Endothelial cell of umbilical vein (primary cell): ENCODE results near the gene GEMIN5.

Experiments
- EZH2 ChIP-seq: IDR thresholded peaks from 2 replicates; pipeline ENCODE4 v1.6.1; 2012; ENCODE audit warnings: borderline replicate concordance, low read depth, mild to moderate bottlenecking, moderate library complexity, low read length, inconsistent platforms; ENCODE audit not compliant: severe bottlenecking
- FOS ChIP-seq: IDR thresholded peaks from 2 replicates; pipeline ENCODE4 v1.6.1; 2011; ENCODE audit warnings: mild to moderate bottlenecking, low read length, moderate library complexity, borderline replicate concordance; ENCODE audit not compliant: insufficient read depth
- GATA2 ChIP-seq: IDR thresholded peaks from 2 replicates; pipeline ENCODE4 v1.7.0; 2011; ENCODE audit warnings: low read depth, mild to moderate bottlenecking, moderate library complexity, mixed read lengths, low read length; ENCODE audit not compliant: insufficient read length, insufficient read depth
- JUN ChIP-seq: IDR thresholded peaks from 2 replicates; pipeline ENCODE4 v1.6.1; 2011; ENCODE audit warnings: borderline replicate concordance, low read depth; ENCODE audit not compliant: insufficient read length, insufficient read depth
- MYC ChIP-seq: IDR thresholded peaks from one replicate; pipeline ENCODE4 v1.6.1; 2011; ENCODE audit warnings: mild to moderate bottlenecking, low read depth, low read length
- POLR2A ChIP-seq: IDR thresholded peaks from 2 replicates; pipeline ENCODE4 v1.6.1; 2012; ENCODE audit warnings: low read depth, mild to moderate bottlenecking, control low read depth, low read length
- POLR2AphosphoS5 ChIP-seq: IDR thresholded peaks from 2 replicates; pipeline ENCODE4 v1.6.1; 2012; ENCODE audit warnings: low read depth, mild to moderate bottlenecking, control low read depth, low read length, moderate library complexity; ENCODE audit not compliant: insufficient read depth
- TF ChIP-seq, protein P1 (sequence below), 2 donors: IDR thresholded peaks; 1 replicate in 1 of 2; 2 replicates in 1 of 2; pipeline ENCODE4 v1.5.1; 2011; ENCODE audit warnings: low read length in 2 of 2, mild to moderate bottlenecking in 2 of 2, moderate library complexity in 2 of 2, control low read depth in 1 of 2, inconsistent platforms in 1 of 2, low read depth in 1 of 2; ENCODE audit not compliant: insufficient read depth in 1 of 2; ENCODE audit errors: extremely low read depth in 1 of 2
- TF ChIP-seq, protein P2 (sequence below): IDR thresholded peaks from 2 replicates; pipeline ENCODE4 v1.6.1; 2011; ENCODE audit not compliant: insufficient read depth, insufficient read length

DNA sequence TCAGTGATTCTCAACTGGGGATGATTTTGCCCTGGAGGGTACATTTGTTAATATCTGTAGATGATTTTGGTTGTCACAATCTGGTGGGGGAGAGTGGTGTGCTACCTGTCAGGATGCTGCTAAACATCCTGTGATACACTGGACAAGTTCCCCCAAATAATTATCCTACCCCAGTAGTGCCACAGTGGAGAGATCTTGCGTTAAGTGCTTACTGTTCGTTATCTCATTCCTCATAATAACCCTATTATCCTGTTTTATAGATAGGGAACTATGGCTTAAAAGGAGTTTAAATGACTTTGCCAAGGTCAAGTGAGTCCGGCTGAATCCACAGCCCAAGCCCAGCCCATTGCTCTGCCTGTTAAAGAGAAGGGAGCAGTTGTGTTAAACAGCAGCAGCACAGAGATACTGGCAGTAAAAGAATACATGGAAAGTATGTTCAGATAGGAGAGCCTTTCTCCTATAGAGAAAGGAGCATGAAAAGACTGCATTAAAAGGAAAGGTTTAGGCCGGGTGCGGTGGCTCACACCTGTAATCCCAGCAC lies 64.2 kb downstream of the GEMIN5 start:
- TF ChIP-seq MYC (no peak), POLR2AphosphoS5 (no peak), EZH2 (no peak), POLR2A (no peak), JUN (no peak), GATA2 (no peak), FOS (no peak)
- TF ChIP-seq, protein P1, sequence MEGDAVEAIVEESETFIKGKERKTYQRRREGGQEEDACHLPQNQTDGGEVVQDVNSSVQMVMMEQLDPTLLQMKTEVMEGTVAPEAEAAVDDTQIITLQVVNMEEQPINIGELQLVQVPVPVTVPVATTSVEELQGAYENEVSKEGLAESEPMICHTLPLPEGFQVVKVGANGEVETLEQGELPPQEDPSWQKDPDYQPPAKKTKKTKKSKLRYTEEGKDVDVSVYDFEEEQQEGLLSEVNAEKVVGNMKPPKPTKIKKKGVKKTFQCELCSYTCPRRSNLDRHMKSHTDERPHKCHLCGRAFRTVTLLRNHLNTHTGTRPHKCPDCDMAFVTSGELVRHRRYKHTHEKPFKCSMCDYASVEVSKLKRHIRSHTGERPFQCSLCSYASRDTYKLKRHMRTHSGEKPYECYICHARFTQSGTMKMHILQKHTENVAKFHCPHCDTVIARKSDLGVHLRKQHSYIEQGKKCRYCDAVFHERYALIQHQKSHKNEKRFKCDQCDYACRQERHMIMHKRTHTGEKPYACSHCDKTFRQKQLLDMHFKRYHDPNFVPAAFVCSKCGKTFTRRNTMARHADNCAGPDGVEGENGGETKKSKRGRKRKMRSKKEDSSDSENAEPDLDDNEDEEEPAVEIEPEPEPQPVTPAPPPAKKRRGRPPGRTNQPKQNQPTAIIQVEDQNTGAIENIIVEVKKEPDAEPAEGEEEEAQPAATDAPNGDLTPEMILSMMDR (IDR thresholded peaks at IDR 0.05; ENCODE audit: extremely low read depth in 1 of 2, insufficient read depth in 1 of 2, low read depth in 1 of 2, low read length in 2 of 2): no peak
- TF ChIP-seq, protein P2, sequence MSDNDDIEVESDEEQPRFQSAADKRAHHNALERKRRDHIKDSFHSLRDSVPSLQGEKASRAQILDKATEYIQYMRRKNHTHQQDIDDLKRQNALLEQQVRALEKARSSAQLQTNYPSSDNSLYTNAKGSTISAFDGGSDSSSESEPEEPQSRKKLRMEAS: no peak
